Cardiac ventricle fibroblast (primary cell): ENCODE results near the gene TPRN. TPM values are rescaled to one million over a fixed set of nuclear protein-coding genes. Genes with fewer than 3 reads are reported as not detected.

Experiments used
- total RNA-seq: library from RNA; depleted of rRNA; stranded (reverse); fragments of >200 nt; gene quantifications from 2 replicates; pipeline ENCODE4 v1.2.3, GENCODE V29; 2015

TPRN gene
- 9.4 and 14.9 TPM in 2 replicates for total RNA-seq

GRCh38 chr9:137200311-137201204 lies at the start of gene TPRN:
Gene TPRN (minus strand): TSS chr9:137200741. CDS start chr9:137200711, 30 bp downstream.

GRCh38 chr9:137240841-137241489 lies 40.4 kb upstream of the TPRN start, which contains the start of gene TUBB4B:
Gene TUBB4B (plus strand): TSS chr9:137241287. CDS start chr9:137241361, 74 bp downstream.

GRCh38 chr9:137230705-137231371 lies 30.3 kb upstream of the TPRN start, which contains the start of gene SLC34A3:
Gene SLC34A3 (plus strand): TSS chr9:137230901. CDS start chr9:137231703, 802 bp downstream.

GRCh38 chr9:137227054-137227852 lies 26.7 kb upstream of the TPRN start, which contains the start of gene RNF224:
Gene RNF224 (plus strand): TSS chr9:137227502. CDS start chr9:137228336, 834 bp downstream.

GRCh38 chr9:137224830-137225694 lies 24.5 kb upstream of the TPRN start, which contains the start of gene CYSRT1:
Gene CYSRT1 (plus strand): TSS chr9:137225174. CDS start chr9:137225622, 448 bp downstream.

GRCh38 chr9:137222190-137223077 lies 21.9 kb upstream of the TPRN start, which contains the start of gene RNF208:
Gene RNF208 (minus strand): TSS chr9:137222240. CDS start chr9:137221212, 1,028 bp downstream.

GRCh38 chr9:137205126-137206069 lies 4.9 kb upstream of the TPRN start, which contains the start of the genes NDOR1 and TMEM203:
Gene NDOR1 (plus strand): TSS chr9:137205700. CDS start chr9:137205778, 78 bp downstream.
Gene TMEM203 (minus strand): TSS chr9:137205648. CDS start chr9:137205414, 234 bp downstream.

GRCh38 chr9:137188490-137189296 lies 11.8 kb downstream of the TPRN start, which contains the start of the genes ANAPC2 and SSNA1:
Gene ANAPC2 (minus strand): TSS chr9:137188560. CDS start chr9:137188532, 28 bp downstream.
Gene SSNA1 (plus strand): TSS chr9:137188676. CDS start chr9:137188727, 51 bp downstream.

GRCh38 chr9:137169896-137170358 lies 30.6 kb downstream of the TPRN start, which contains the start of gene LRRC26:
Gene LRRC26 (minus strand): TSS chr9:137170051. CDS start chr9:137169943, 108 bp downstream.

Other genes with a start within 250 kb of the TPRN start
- gene LCN12, start 248.5 kb downstream of the TPRN start, total RNA-seq: not detected in 2 replicates
- gene PTGDS, start 223.2 kb downstream of the TPRN start, total RNA-seq: 211 and 233 TPM in 2 replicates
- gene LCNL1, start 217.7 kb downstream of the TPRN start, total RNA-seq: 0.73 TPM in 1 of 2 replicates, not detected in the other
- gene PAXX, start 208.3 kb downstream of the TPRN start, total RNA-seq: 22.2 and 22.3 TPM in 2 replicates
- gene CLIC3, start 204.2 kb downstream of the TPRN start, total RNA-seq: 0.83 and 3.2 TPM in 2 replicates
- 27.1 and 27.6 TPM in 2 replicates for gene ABCA2, start 172.5 kb downstream of the TPRN start, total RNA-seq
- not detected in 2 replicates for gene FUT7, start 168.7 kb downstream of the TPRN start, total RNA-seq
- 58.8 and 86.1 TPM in 2 replicates for gene NPDC1, start 154.6 kb downstream of the TPRN start, total RNA-seq
- gene ENTPD2, start 146.7 kb downstream of the TPRN start, total RNA-seq: not detected in 2 replicates
- 0.34 and 0.75 TPM in 2 replicates for gene SAPCD2, start 130.2 kb downstream of the TPRN start, total RNA-seq
- 6.0 and 9.9 TPM in 2 replicates for gene UAP1L1, start 123.2 kb downstream of the TPRN start, total RNA-seq
- gene MAN1B1, start 113.8 kb downstream of the TPRN start, total RNA-seq: 59.6 and 67.2 TPM in 2 replicates
- 97.4 and 113 TPM in 2 replicates for gene DPP7, start 86.0 kb downstream of the TPRN start, total RNA-seq
- 0.29 TPM in 1 of 2 replicates, not detected in the other for gene GRIN1, start 61.6 kb downstream of the TPRN start, total RNA-seq
- gene LRRC26, start 30.7 kb downstream of the TPRN start, total RNA-seq: not detected in 2 replicates
- gene TMEM210, start 28.7 kb downstream of the TPRN start, total RNA-seq: not detected in 2 replicates
- 10.9 and 19.1 TPM in 2 replicates for gene ANAPC2, start 12.2 kb downstream of the TPRN start, total RNA-seq
- gene SSNA1, start 12.1 kb downstream of the TPRN start, total RNA-seq: 50.5 and 62.2 TPM in 2 replicates
- 33.2 and 33.7 TPM in 2 replicates for gene TMEM203, start 4.9 kb upstream of the TPRN start, total RNA-seq
- gene NDOR1, start 5.0 kb upstream of the TPRN start, total RNA-seq: 8.0 and 9.5 TPM in 2 replicates
- not detected in 2 replicates for gene RNF208, start 21.5 kb upstream of the TPRN start, total RNA-seq
- gene CYSRT1, start 24.4 kb upstream of the TPRN start, total RNA-seq: 1.4 TPM in 1 of 2 replicates, not detected in the other
- gene RNF224, start 26.8 kb upstream of the TPRN start, total RNA-seq: not detected in 2 replicates
- not detected in 2 replicates for gene SLC34A3, start 30.2 kb upstream of the TPRN start, total RNA-seq
- gene TUBB4B, start 40.5 kb upstream of the TPRN start, total RNA-seq: 118 and 122 TPM in 2 replicates
- not detected in 2 replicates for gene STPG3, start 50.5 kb upstream of the TPRN start, total RNA-seq
- gene NELFB, start 54.6 kb upstream of the TPRN start, total RNA-seq: 33.9 and 37.6 TPM in 2 replicates
- 4.0 and 5.3 TPM in 2 replicates for gene TOR4A, start 77.0 kb upstream of the TPRN start, total RNA-seq
- gene NRARP, start 101.5 kb upstream of the TPRN start, total RNA-seq: 0.29 and 1.7 TPM in 2 replicates
- 5.3 and 9.4 TPM in 2 replicates for gene EXD3, start 222.4 kb upstream of the TPRN start, total RNA-seq
- gene NOXA1, start 222.7 kb upstream of the TPRN start, total RNA-seq: 0.12 TPM in 1 of 2 replicates, not detected in the other
- not detected in 2 replicates for gene ENTPD8, start 240.6 kb upstream of the TPRN start, total RNA-seq